Gastrocnemius medialis (tissue), 4 donors: Measurements from ENCODE around the gene TXNRD3. TPM values are rescaled to one million over a fixed set of nuclear protein-coding genes. Genes with fewer than 3 reads are reported as not detected.

Experiments
- ATAC-seq, 2 donors: fragments of 150-250 bp; one replicate each; pipeline ENCODE4 v1.9.1; 2016
- DNase-seq, 2 donors: peaks; one replicate each; pipeline ENCODE4 v3.0.0-alpha.2; 2019
- H3K27ac ChIP-seq, 4 donors: fragments of 200-600 bp; sonication (generic); 1 replicate in 1 of 4; 2 replicates in 3 of 4; pipeline ENCODE4 v1.5.1; 2016 to 2018; ENCODE audit warnings: mild to moderate bottlenecking in 2 of 4, moderate library complexity in 1 of 4
- H3K27me3 ChIP-seq, 3 donors: fragments of 200-600 bp; sonication (generic) in 2 of 3; 1 replicate in 1 of 3; 2 replicates in 2 of 3; pipeline versions ENCODE4 v1.5.1 to v1.6.0; 2016 to 2019; ENCODE audit warnings: mild to moderate bottlenecking in 1 of 3, moderate library complexity in 1 of 3
- H3K36me3 ChIP-seq, 2 donors: fragments of 200-600 bp; sonication (generic) in 1 of 2; one replicate each; pipeline ENCODE4 v1.5.1; 2017 to 2018
- H3K4me1 ChIP-seq, 2 donors: fragments of 200-600 bp; sonication (generic) in 1 of 2; one replicate each; pipeline ENCODE4 v1.5.1; 2016 to 2017; ENCODE audit warnings: mild to moderate bottlenecking in 2 of 2
- H3K4me3 ChIP-seq, 4 donors: fragments of 200-600 bp; sonication (generic) in 3 of 4; 1 replicate in 1 of 4; 2 replicates in 3 of 4; pipeline ENCODE4 v1.5.1; 2016 to 2019; ENCODE audit warnings: mild to moderate bottlenecking in 2 of 4
- H3K9me3 ChIP-seq, 3 donors: fragments of 200-600 bp; sonication (generic) in 2 of 3; 1 replicate in 1 of 3; 2 replicates in 2 of 3; pipeline ENCODE4 v1.5.1; 2016 to 2019
- POLR2A ChIP-seq, 2 donors: fragments of 450-650 bp; IDR thresholded peaks; one replicate each; pipeline ENCODE4 v1.6.1; 2017; ENCODE audit warnings: antibody characterized with exemption in 2 of 2, mild to moderate bottlenecking in 2 of 2, moderate library complexity in 2 of 2
- in situ Hi-C, 4 donors: fragments of 200-750 bp; cut with MboI; loops; one replicate each; pipeline versions ENCODE4 v1.15.0 to v1.8.0; 2017; ENCODE audit warnings: low sequenced_read_pairs in 4 of 4
- intact Hi-C: fragments of 100-400 bp; cut with DNase I; formaldehyde crosslinking; loops from one replicate; pipeline ENCODE4 v1.15.1; 2023; ENCODE audit warnings: low total_unique reads
- total RNA-seq, 4 donors: library from RNA; depleted of rRNA; stranded (reverse); fragments of >200 nt; gene quantifications; one replicate each; pipeline versions ENCODE4 v1.1.0 to v1.2.3, GENCODE V29; 2016
- TF ChIP-seq, protein P1 (sequence below), 5 experiments: fragments of 450-650 bp in 3 of 5; fragments of 200-600 bp in 2 of 5; sonication (generic) in 2 of 5; IDR thresholded peaks in 4 of 5; conservative IDR thresholded peaks in 1 of 5; 1 replicate in 4 of 5; 2 replicates in 1 of 5; pipeline ENCODE4 v1.5.1; 2016 to 2019; ENCODE audit warnings: antibody characterized with exemption in 5 of 5, mild to moderate bottlenecking in 3 of 5, moderate library complexity in 3 of 5

The TXNRD3 gene
- total RNA-seq, 4 donors from 2014 or later: 2.5 to 7.0 (median 4.5) TPM

- intact Hi-C loops: no loop called here
- Histone ChIP-seq H3K27me3 (no peaks in the 10 kb centered on the region), H3K9me3 (no peaks in the 10 kb centered on the region), H3K27ac (no peak overlapping the region), H3K36me3 (no peaks in the 10 kb centered on the region), H3K4me3 (no peak overlapping the region), H3K4me1 (no peaks in the 10 kb centered on the region)
- DNase-seq (no peak), ATAC-seq (no peak)
- in situ Hi-C loops: no loop called here
- no peak for TF ChIP-seq POLR2A (IDR thresholded peaks at IDR 0.05)
- TF ChIP-seq, protein P1, sequence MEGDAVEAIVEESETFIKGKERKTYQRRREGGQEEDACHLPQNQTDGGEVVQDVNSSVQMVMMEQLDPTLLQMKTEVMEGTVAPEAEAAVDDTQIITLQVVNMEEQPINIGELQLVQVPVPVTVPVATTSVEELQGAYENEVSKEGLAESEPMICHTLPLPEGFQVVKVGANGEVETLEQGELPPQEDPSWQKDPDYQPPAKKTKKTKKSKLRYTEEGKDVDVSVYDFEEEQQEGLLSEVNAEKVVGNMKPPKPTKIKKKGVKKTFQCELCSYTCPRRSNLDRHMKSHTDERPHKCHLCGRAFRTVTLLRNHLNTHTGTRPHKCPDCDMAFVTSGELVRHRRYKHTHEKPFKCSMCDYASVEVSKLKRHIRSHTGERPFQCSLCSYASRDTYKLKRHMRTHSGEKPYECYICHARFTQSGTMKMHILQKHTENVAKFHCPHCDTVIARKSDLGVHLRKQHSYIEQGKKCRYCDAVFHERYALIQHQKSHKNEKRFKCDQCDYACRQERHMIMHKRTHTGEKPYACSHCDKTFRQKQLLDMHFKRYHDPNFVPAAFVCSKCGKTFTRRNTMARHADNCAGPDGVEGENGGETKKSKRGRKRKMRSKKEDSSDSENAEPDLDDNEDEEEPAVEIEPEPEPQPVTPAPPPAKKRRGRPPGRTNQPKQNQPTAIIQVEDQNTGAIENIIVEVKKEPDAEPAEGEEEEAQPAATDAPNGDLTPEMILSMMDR (IDR thresholded peaks at IDR 0.05 in 4 of 5, conservative IDR thresholded peaks at IDR 0.05 in 1 of 5): no peak
Measured at GRCh38 chr3:126665221-126665936, 10.5 kb upstream of the TXNRD3 start.

DNA sequence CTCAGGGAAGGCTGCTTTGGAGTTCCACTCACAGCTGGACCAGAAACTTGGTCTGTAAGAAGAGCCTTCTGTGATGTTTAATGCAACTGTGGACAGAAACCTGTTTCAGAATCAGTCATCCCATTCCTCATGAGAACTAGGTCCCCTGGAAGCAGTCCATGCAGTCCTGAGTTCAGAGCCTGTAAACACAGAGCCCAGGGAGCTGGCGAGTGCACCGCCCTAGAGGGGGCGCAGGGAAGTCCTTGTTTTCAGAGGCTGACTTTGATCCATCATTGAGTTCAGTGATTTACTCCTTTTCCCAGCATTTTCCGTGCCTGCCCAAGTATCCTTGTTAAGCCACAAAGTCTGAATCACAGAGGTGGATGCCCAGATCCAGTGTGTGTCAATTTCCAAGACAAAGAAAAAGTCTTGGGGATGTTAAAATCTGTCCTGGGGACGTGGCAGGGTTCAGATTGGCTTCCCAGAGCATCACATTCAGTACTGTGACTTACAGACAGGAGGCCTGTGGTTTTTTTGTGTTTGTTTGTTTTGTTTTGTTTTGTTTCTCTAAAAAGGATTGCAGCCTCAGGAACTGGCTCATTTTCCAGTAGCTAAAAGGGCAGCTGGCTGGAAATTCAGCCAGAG lies 9.8 kb upstream of the TXNRD3 start:
- in situ Hi-C loops: no loop called here
- ATAC-seq (no peak), DNase-seq (no peak)
- no peak overlapping the region for H3K27ac ChIP-seq
- H3K27me3 ChIP-seq: no peaks in the 10 kb centered on the region
- no peaks in the 10 kb centered on the region for H3K9me3 ChIP-seq
- no peaks in the 10 kb centered on the region for H3K36me3 ChIP-seq
- no peaks in the 10 kb centered on the region for H3K4me1 ChIP-seq
- intact Hi-C loops: no loop called here
- H3K4me3 ChIP-seq: no peak overlapping the region
- TF ChIP-seq, protein P1 (IDR thresholded peaks at IDR 0.05 in 4 of 5, conservative IDR thresholded peaks at IDR 0.05 in 1 of 5): no peak
- TF ChIP-seq POLR2A (IDR thresholded peaks at IDR 0.05): no peak

DNA sequence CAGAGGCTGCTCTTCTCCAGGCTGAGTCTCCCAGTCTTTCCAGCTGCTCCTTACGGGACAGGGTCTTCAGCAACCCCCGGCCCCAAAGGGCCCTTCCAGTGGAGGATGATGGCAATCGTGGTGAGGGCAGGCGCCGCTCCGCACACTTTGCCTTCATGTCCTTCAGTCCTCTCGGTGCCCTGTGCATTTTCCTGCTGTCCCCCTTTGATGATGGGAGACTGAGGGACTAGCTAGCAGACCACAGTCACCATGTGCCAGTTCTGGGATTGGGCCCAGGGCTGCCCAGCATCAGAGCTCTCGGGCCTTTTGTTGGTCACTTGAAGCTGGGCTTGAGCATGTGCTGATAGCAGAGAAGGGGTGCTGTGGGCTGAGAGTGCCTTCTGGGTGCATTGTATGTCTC lies 8.8 kb upstream of the TXNRD3 start:
- no peaks in the 10 kb centered on the region for H3K36me3 ChIP-seq
- DNase-seq: no peak
- no peak overlapping the region for H3K27ac ChIP-seq
- H3K27me3 ChIP-seq: no peaks in the 10 kb centered on the region
- no peaks in the 10 kb centered on the region for H3K9me3 ChIP-seq
- in situ Hi-C loops (no loop called here), intact Hi-C loops (no loop called here)
- H3K4me3 ChIP-seq: no peak overlapping the region
- ATAC-seq: no peak
- H3K4me1 ChIP-seq: no peaks in the 10 kb centered on the region
- TF ChIP-seq POLR2A (IDR thresholded peaks at IDR 0.05): no peak
- TF ChIP-seq, protein P1 (IDR thresholded peaks at IDR 0.05 in 4 of 5, conservative IDR thresholded peaks at IDR 0.05 in 1 of 5): no peak

DNA sequence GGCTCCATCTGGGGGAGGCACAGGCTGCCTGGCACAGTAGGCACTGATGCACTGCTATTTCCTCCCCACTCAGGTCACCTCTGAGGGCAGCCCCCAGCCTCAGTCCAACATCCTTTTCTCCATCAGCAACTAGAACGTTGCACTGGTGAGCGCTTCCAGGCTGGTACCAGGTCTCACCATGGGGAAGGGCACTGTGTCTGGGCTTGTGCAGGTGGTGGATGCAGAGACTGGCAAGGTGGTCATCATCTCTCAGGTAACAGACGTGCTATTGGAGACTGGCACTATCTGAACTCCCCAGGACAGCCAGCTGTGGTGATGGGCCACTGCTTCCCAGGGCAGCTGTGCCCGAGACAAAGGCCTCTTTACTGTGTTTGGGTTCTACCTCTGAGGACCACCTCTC lies 8.3 kb upstream of the TXNRD3 start:
- ATAC-seq: no peak
- in situ Hi-C loops (no loop called here), intact Hi-C loops (no loop called here)
- no peak for DNase-seq
- Histone ChIP-seq H3K4me1 (no peaks in the 10 kb centered on the region), H3K9me3 (no peaks in the 10 kb centered on the region), H3K27ac (no peak overlapping the region), H3K4me3 (no peak overlapping the region), H3K27me3 (no peaks in the 10 kb centered on the region), H3K36me3 (no peaks in the 10 kb centered on the region)
- TF ChIP-seq, protein P1 (IDR thresholded peaks at IDR 0.05 in 4 of 5, conservative IDR thresholded peaks at IDR 0.05 in 1 of 5): no peak
- no peak for TF ChIP-seq POLR2A (IDR thresholded peaks at IDR 0.05)
